Activated CD4-positive, alpha-beta T cell treated with anti-CD3 and anti-CD28 coated beads, Interleukin-2, Interleukin-6, amounts not matched to agents 100 ng/mL and 50 ng/mL, durations not matched to agents 16 hours and 8 hours (primary cell): Measurements from ENCODE around the gene BUB1B.

ENCODE experiments used
- DNase-seq: peaks from one replicate; pipeline ENCODE4 v3.0.0-alpha.2; 2020

BUB1B gene

DNA sequence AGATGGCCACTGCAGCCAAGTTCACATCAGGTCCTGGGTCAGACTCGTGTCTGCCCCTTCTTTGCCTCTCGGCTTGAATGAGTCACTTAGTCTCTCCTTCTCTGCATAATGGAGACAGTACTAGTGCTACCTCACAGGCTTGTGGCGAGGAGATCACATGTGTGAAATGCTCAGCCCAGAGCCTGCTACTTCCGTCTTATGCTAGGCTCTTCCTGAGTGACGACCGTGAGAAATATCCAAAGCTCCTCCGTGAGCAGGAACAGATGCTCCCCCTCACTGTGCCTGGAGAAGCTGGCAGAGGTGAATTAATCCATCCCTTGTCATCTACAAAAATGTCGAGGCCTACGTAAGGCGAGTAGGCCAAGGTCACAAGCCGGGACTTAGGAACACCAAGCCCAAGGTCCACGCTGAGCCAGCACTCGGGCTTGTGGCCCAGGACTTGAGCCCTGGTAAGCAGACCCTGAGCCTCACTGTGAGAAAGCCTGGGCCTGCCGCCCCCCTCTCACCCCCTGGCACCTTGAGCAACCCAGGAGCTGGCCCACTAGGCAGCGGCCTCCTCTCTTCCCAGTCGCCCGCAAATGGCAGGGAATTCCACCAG lies 95.9 kb downstream of the BUB1B start:
- peak; percentile 17 for DNase-seq

DNA sequence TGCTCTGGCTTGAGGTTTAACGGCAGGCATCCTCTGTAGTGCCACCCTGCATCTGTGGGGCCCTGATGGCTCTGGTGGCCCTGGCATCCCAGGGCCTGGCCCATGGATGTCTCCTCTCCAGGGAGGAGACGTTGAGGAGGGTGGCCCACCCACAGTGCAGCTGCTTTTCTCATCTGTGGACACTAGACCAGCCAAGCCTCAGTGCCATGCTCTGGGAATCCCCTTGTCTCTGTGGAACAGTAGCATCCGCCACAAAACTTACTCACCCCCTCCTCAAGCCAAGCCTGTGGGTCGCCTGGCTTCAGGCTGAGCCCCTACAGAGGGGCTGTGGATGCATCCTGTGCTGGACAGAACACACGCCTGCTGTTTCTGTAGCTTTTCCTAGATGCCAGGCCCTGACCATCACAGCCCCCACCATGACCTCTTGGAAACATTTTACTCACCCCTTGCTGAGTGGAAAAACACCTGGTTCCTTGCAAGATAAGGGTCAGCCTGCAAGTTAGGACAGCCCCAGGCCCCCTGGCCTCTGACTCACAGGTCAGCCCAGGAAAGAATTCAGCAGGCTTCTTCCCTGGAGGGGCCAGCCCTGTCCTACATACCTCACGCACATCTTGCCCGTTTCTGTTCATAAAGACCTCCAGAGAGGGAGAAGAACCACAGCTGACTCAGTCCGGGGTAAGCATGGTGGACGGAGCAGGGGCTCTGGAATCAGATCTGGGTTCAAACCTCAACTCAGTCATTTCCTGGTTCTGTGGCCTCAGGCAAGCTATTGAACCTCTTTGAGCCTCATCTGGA lies 97.0 kb downstream of the BUB1B start:
- no peak for DNase-seq

GRCh38 chr15:40258544-40258943 lies 97.7 kb downstream of the BUB1B start:
- no peak for DNase-seq

DNA sequence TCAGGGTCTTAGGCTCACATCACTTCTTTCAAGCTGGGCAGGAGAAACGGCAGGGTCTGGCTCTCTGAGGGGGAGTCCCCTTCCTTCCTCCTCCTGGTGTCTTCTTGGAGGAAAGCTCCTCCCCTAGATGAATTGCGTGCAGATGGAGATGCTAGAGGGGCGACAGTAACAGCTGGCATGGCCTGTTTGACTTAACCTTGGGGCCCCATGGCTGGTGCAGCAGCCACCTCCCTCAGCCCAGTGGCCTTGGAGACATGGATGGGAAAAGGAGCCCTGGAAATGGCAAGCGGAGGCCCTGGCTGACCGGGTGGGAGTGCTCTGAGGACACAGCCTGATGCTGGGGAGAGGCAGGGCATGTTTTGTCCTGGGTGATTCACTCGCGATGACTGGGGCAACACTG lies 98.2 kb downstream of the BUB1B start:
- DNase-seq, result no peak

- no peak for DNase-seq
Measured at GRCh38 chr15:40263024-40263754, 102.3 kb downstream of the BUB1B start.

DNA sequence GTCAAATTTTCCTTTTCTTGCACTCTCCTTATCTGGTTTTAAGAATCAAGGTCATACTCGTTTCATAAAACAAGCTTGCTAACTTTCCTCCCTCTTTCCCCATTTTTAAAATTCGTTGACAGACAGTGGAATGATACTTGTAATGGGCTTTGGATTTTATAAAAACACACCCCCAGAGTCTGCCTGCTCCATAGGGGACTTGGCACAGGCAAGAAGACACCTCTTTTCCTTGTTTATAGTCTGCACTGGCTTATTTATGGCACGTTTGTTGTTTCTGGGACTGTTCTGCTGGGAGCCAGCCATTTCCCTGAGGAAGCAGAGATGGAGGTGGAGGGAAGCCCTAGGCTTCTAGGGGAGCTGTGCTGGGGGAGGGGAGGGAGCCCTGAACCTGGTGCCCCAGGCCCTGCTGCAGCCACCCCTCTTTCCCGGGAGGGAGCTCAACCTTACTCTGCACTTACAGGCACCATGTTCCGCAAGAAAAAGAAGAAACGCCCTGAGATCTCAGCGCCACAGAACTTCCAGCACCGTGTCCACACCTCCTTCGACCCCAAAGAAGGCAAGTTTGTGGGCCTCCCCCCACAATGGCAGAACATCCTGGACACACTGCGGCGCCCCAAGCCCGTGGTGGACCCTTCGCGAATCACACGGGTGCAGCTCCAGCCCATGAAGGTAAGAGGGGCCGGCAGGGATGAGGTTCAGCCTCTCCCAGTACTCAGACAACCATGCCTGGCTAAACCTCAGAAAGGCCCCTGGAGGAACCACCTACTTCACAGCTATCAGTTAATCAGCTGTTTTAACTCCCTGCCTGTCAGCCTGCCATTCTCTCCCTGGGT lies 103.7 kb downstream of the BUB1B start:
- DNase-seq, result no peak

DNA sequence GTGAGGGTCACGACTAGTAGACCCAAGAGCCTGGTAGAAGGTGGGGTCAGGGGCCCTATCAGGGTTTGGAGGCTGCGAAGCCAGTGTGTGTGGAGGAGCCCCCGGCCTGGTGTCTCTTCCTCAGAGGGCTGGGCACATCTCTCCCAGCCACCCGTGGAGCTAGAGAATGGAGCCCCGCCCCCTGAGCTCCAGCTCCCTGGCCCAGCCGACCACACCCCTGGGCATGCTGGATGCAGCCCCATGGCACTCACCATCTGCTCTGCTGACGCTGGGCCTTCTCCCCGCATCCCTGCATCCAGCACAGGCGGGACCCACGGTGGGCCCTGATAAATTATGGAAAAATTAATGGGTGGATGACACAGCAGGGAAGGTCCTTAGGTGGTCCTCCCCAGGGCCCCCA lies 104.5 kb downstream of the BUB1B start:
- no peak for DNase-seq

GRCh38 chr15:40265875-40266274 lies 105.0 kb downstream of the BUB1B start:
- DNase-seq, result no peak

DNA sequence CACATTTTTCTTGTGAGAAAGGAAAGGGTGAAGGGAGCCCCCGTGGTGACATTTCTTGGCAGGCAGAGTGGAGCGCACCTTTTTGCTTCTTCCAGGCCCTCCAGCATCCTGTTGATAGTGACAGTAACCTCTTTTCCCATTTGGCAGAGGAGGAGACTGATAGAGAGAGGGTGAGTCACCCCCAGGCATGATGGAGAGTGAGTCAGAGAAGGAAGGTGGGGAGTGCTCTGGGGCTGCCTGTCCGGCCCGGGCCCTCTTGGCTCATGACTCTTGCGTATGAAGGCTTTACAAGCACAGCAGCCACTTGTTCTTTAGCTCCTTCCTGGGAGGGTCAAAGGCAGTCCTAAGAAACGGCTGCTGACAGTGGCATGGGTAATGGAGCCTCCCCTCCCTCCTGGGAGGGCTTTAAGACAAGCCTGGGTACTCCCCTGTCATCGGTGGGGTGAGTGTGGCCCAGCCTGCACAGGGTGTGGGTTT lies 106.0 kb downstream of the BUB1B start:
- DNase-seq, result no peak

DNA sequence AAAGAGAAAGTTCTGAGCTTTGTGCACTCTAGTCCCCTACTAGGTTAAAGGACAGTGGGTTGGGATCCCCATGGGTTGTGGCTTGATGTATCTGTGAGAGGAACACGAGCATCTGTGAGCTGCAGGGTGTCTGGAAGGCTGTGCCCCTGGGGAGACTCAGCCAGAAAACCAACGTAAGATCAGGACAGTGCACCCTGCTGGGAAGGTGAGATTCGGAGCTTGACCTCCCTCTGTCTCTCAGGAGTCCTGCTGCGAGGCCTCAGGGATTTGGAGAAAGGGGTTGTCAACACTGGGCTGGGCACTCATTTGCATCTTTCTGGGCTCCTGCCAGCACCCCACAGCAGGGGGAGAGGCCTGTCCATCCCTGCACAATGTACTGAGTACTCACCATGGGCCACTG lies 106.8 kb downstream of the BUB1B start:
- no peak for DNase-seq

- DNase-seq, result no peak
Measured at GRCh38 chr15:40269604-40270003, 108.7 kb downstream of the BUB1B start.

GRCh38 chr15:40270246-40270995 lies 109.6 kb downstream of the BUB1B start:
- DNase-seq, result no peak
